Measurements from ENCODE around the gene SPATS1. TPM values are rescaled to one million over a fixed set of nuclear protein-coding genes. Genes with fewer than 3 reads are reported as not detected.

The SPATS1 gene
- total RNA-seq, 1 experiment from 2014 or later, result not detected

- Histone ChIP-seq H3K4me3 (ENCODE audit: low read length) (no peak overlapping the region), H3K9me2 (replicated peaks; ENCODE audit: low read length) (no peaks in the 10 kb centered on the region), H3K36me3 (ENCODE audit: low read depth, low read length) (no peaks in the 10 kb centered on the region), H3F3A (ENCODE audit: low read length, unreplicated experiment) (no peaks in the 10 kb centered on the region), H3K9ac (ENCODE audit: low read length) (no peak overlapping the region), H3K4me2 (ENCODE audit: low read length) (0 out of 2 replicates have a peak overlapping the region, but pooled peaks have one; percentile 22), H3K27me3 (ENCODE audit: low read length) (peaks cover 15% of the 10 kb centered on the region; the same call in 1 of the 2 replicates), H4K20me1 (ENCODE audit: low read length) (no peaks in the 10 kb centered on the region), H3K27ac (ENCODE audit: low read length) (no peak overlapping the region), H2AFZ (ENCODE audit: low read length) (no peak overlapping the region), H3K4me1 (ENCODE audit: insufficient read depth, low read length) (peaks cover 5% of the 10 kb centered on the region; the same call in 1 of the 2 replicates), H3K79me2 (ENCODE audit: low read length) (no peaks in the 10 kb centered on the region), H3K9me3 (ENCODE audit: low read length) (no peaks in the 10 kb centered on the region)
- ATAC-seq (0 out of 2 replicates have a peak, but pooled peaks have one; percentile 14), DNase-seq (no peak)
- TF ChIP-seq EZH2 (IDR thresholded peaks at IDR 0.05; ENCODE audit: low read length, unreplicated experiment), result no peak
- TF ChIP-seq EZH2phosphoT487 (IDR thresholded peaks at IDR 0.05; ENCODE audit: borderline replicate concordance, low read length), result no peak
- no peak for TF ChIP-seq CTCF (conservative IDR thresholded peaks at IDR 0.05; ENCODE audit: low read depth, low read length)
- no TSS peak for BruUV-seq (replicated peaks)
- intact Hi-C loops (cut with micrococcal nuclease), result loop anchor here (2.0 kb wide), 2 partner anchors 166 to 242 kb away; no protein-coding TSS in a partner anchor
- ChIA-PET CTCF (interaction anchor here (0.6 to 1.6 kb wide), 2 partner anchors 8 to 71 kb away, joined by 4 to 7 read pairs; no protein-coding TSS in a partner anchor), POLR2A (ENCODE audit: unreplicated experiment) (no interaction called here)
Measured at GRCh38 chr6:44339301-44339700, 3.1 kb upstream of the SPATS1 start.

- H3K9me3 ChIP-seq (ENCODE audit: low read length), result no peaks in the 10 kb centered on the region
- no peak overlapping the region for H2AFZ ChIP-seq (ENCODE audit: low read length)
- H3K4me1 ChIP-seq (ENCODE audit: insufficient read depth, low read length), result peaks cover 5% of the 10 kb centered on the region; the same call in 1 of the 2 replicates
- no peaks in the 10 kb centered on the region for H3K36me3 ChIP-seq (ENCODE audit: low read depth, low read length)
- no peak overlapping the region for H3K9ac ChIP-seq (ENCODE audit: low read length)
- ATAC-seq (peak; percentile 79), DNase-seq (peak; percentile 76)
- H3K79me2 ChIP-seq (ENCODE audit: low read length), result no peaks in the 10 kb centered on the region
- BruUV-seq (replicated peaks), result no TSS peak
- H3K4me3 ChIP-seq (ENCODE audit: low read length), result no peak overlapping the region
- H3K4me2 ChIP-seq (ENCODE audit: low read length), result peak overlapping the region; percentile 22; the same call in 1 of the 2 replicates
- POLR2A ChIA-PET (ENCODE audit: unreplicated experiment), result no interaction called here
- intact Hi-C loops (cut with micrococcal nuclease), result loop anchor here (2.0 kb wide), 2 partner anchors 167 to 243 kb away; no protein-coding TSS in a partner anchor
- H3K9me2 ChIP-seq (replicated peaks; ENCODE audit: low read length), result no peaks in the 10 kb centered on the region
- peaks cover 22% of the 10 kb centered on the region; the same call in 1 of the 2 replicates for H3K27me3 ChIP-seq (ENCODE audit: low read length)
- CTCF ChIA-PET, result interaction anchor here (0.6 to 1.6 kb wide), 4 partner anchors 8 to 118 kb away, joined by 4 to 7 read pairs (median 5); no protein-coding TSS in a partner anchor
- no peak overlapping the region for H3K27ac ChIP-seq (ENCODE audit: low read length)
- TF ChIP-seq CTCF (conservative IDR thresholded peaks at IDR 0.05; ENCODE audit: low read depth, low read length) (no peak), EZH2phosphoT487 (IDR thresholded peaks at IDR 0.05; ENCODE audit: borderline replicate concordance, low read length) (no peak), EZH2 (IDR thresholded peaks at IDR 0.05; ENCODE audit: low read length, unreplicated experiment) (no peak)
- no peaks in the 10 kb centered on the region for H3F3A ChIP-seq (ENCODE audit: low read length, unreplicated experiment)
- H4K20me1 ChIP-seq (ENCODE audit: low read length), result no peaks in the 10 kb centered on the region
Measured at GRCh38 chr6:44339763-44340625, 2.5 kb upstream of the SPATS1 start.
